Thyroid gland (tissue), 4 donors: ENCODE data around the gene IKZF2. TPM values are rescaled to one million over a fixed set of nuclear protein-coding genes. Genes with fewer than 3 reads are reported as not detected.

Experiments
- DNase-seq, 2 donors: peaks; one replicate each; pipeline ENCODE4 v3.0.0-alpha.2; 2019
- H3K27ac ChIP-seq, 3 donors: fragments of 200-600 bp; sonication (generic); 1 replicate in 2 of 3; 2 replicates in 1 of 3; pipeline ENCODE4 v1.5.1; 2016 to 2019; ENCODE audit warnings: mild to moderate bottlenecking in 1 of 3, moderate library complexity in 1 of 3
- H3K27me3 ChIP-seq: fragments of 200-600 bp; sonication (generic); one replicate; pipeline ENCODE4 v1.5.1; 2019
- H3K36me3 ChIP-seq, 2 donors: fragments of 200-600 bp; sonication (generic); one replicate each; pipeline ENCODE4 v1.5.1; 2016 to 2019
- H3K4me1 ChIP-seq, 2 donors: fragments of 200-600 bp; sonication (generic); one replicate each; pipeline ENCODE4 v1.5.1; 2017 to 2019
- H3K4me3 ChIP-seq, 3 donors: fragments of 200-600 bp; sonication (generic); replicated peaks in 1 of 3; 1 replicate in 2 of 3; 2 replicates in 1 of 3; pipeline ENCODE4 v1.5.1; 2016; ENCODE audit warnings: mild to moderate bottlenecking in 1 of 3
- H3K9me3 ChIP-seq: fragments of 200-600 bp; sonication (generic); one replicate; pipeline ENCODE4 v1.5.1; 2017
- CTCF ChIP-seq, 6 experiments: fragments of 200-600 bp in 3 of 6; fragments of 450-650 bp in 3 of 6; sonication (generic) in 3 of 6; IDR thresholded peaks; one replicate each; pipeline ENCODE4 v1.5.1; 2016 to 2019; ENCODE audit warnings: antibody characterized with exemption in 6 of 6, mild to moderate bottlenecking in 2 of 6, inconsistent platforms in 1 of 6, moderate library complexity in 1 of 6
- POLR2A ChIP-seq, 2 donors: fragments of 450-650 bp; IDR thresholded peaks; one replicate each; pipeline ENCODE4 v1.6.1; 2017; ENCODE audit warnings: antibody characterized with exemption in 2 of 2, mild to moderate bottlenecking in 2 of 2, moderate library complexity in 1 of 2
- WGBS, 2 donors: methylation state at CpG; one replicate each; pipeline ENCODE4 v1.1.5; 2017; 5-methylcytosine and 5-hydroxymethylcytosine counted together
- intact Hi-C: fragments of 100-400 bp; cut with DNase I; formaldehyde crosslinking; loops from one replicate; pipeline ENCODE4 v1.15.1; 2023
- total RNA-seq, 4 donors: library from RNA; depleted of rRNA; stranded (reverse); fragments of >200 nt; gene quantifications; one replicate each; pipeline ENCODE4 v1.2.3, GENCODE V29; 2016

IKZF2 gene
- total RNA-seq, 4 donors from 2014 or later: 25.3 to 84.8 (median 47.2) TPM

- WGBS, 2 donors: 29 to 45% methylated on average over 5 of the region's 5 CpGs
- peak; percentile 71 to 74 for DNase-seq
- intact Hi-C loops: no loop called here
- Histone ChIP-seq H3K27me3 (no peaks in the 10 kb centered on the region), H3K4me1 (peaks cover 7 to 18% of the 10 kb centered on the region in 2 donors), H3K36me3 (no peaks in the 10 kb centered on the region), H3K27ac (peak overlapping the region in 2 of 3 donors; percentile 40 to 44), H3K9me3 (no peaks in the 10 kb centered on the region), H3K4me3 (no peak overlapping the region)
- TF ChIP-seq POLR2A (IDR thresholded peaks at IDR 0.05) (no peak), CTCF (IDR thresholded peaks at IDR 0.05) (no peak)
Observed at GRCh38 chr2:213187833-213188532, 36.6 kb upstream of the IKZF2 start.

- TF ChIP-seq CTCF (IDR thresholded peaks at IDR 0.05): no peak
- no peak for TF ChIP-seq POLR2A (IDR thresholded peaks at IDR 0.05)
- no peak for DNase-seq
- no peaks in the 10 kb centered on the region for H3K36me3 ChIP-seq
- peak overlapping the region in 1 of 3 donors; percentile 40 for H3K27ac ChIP-seq
- peaks cover 7 to 18% of the 10 kb centered on the region in 2 donors for H3K4me1 ChIP-seq
- no peaks in the 10 kb centered on the region for H3K27me3 ChIP-seq
- intact Hi-C loops: no loop called here
- no peaks in the 10 kb centered on the region for H3K9me3 ChIP-seq
- H3K4me3 ChIP-seq: no peak overlapping the region
- WGBS, 2 donors: 77 to 80% methylated on average over 3 of the region's 3 CpGs
Observed at GRCh38 chr2:213187386-213187785, 36.0 kb upstream of the IKZF2 start.

- Histone ChIP-seq H3K4me3 (no peak overlapping the region), H3K27me3 (no peaks in the 10 kb centered on the region), H3K9me3 (no peaks in the 10 kb centered on the region), H3K27ac (no peak overlapping the region), H3K36me3 (no peaks in the 10 kb centered on the region), H3K4me1 (peaks cover 7 to 18% of the 10 kb centered on the region in 2 donors)
- no peak for DNase-seq
- TF ChIP-seq CTCF (IDR thresholded peaks at IDR 0.05) (no peak), POLR2A (IDR thresholded peaks at IDR 0.05) (no peak)
- WGBS, 2 donors: 93 to 94% methylated on average over 3 of the region's 3 CpGs
- intact Hi-C loops: no loop called here
Observed at GRCh38 chr2:213185147-213185822, 33.9 kb upstream of the IKZF2 start.

- Histone ChIP-seq H3K36me3 (no peaks in the 10 kb centered on the region), H3K27me3 (no peaks in the 10 kb centered on the region), H3K4me1 (no peaks in the 10 kb centered on the region), H3K4me3 (no peak overlapping the region), H3K9me3 (no peaks in the 10 kb centered on the region), H3K27ac (no peak overlapping the region)
- intact Hi-C loops: no loop called here
- no peak for DNase-seq
- no peak for TF ChIP-seq POLR2A (IDR thresholded peaks at IDR 0.05)
- TF ChIP-seq CTCF (IDR thresholded peaks at IDR 0.05): no peak
Observed at GRCh38 chr2:213181712-213182111, 30.3 kb upstream of the IKZF2 start.

GRCh38 chr2:213177679-213178078 lies 26.3 kb upstream of the IKZF2 start:
- H3K4me3 ChIP-seq: no peak overlapping the region
- DNase-seq: no peak
- WGBS, 2 donors: 86 to 96% methylated on average over 1 of the region's 1 CpG
- no peak overlapping the region for H3K27ac ChIP-seq
- intact Hi-C loops: no loop called here
- no peaks in the 10 kb centered on the region for H3K4me1 ChIP-seq
- TF ChIP-seq CTCF (IDR thresholded peaks at IDR 0.05) (no peak), POLR2A (IDR thresholded peaks at IDR 0.05) (no peak)
- H3K9me3 ChIP-seq: no peaks in the 10 kb centered on the region
- no peaks in the 10 kb centered on the region for H3K27me3 ChIP-seq
- H3K36me3 ChIP-seq: no peaks in the 10 kb centered on the region
